ENCODE results near the gene HM13.
"Not testable (repeated sequence)": the region's sequence is repeated elsewhere in the genome, so short reads cannot be mapped to it uniquely, and the experiment has no call there.

Gene HM13

GRCh38 chr20:31500527-31500926, 13.7 kb upstream of the HM13 start:
- no peak for DNase-seq (ENCODE audit: low spot score)

GRCh38 chr20:31502884-31503673, 11.2 kb upstream of the HM13 start:
- DNase-seq (ENCODE audit: low spot score) = peak; percentile 86

GRCh38 chr20:31505903-31506302, 8.3 kb upstream of the HM13 start:
- no peak for DNase-seq (ENCODE audit: low spot score)

- DNase-seq (ENCODE audit: low spot score) = no peak
Observed at GRCh38 chr20:31508517-31509244, 5.6 kb upstream of the HM13 start.

- DNase-seq (ENCODE audit: low spot score) = no peak
Observed at GRCh38 chr20:31515072-31515774, 981 bp downstream of the HM13 start.

GRCh38 chr20:31515775-31516107, 1.5 kb downstream of the HM13 start:
- DNase-seq (ENCODE audit: low spot score) = no peak

- no peak for DNase-seq (ENCODE audit: low spot score)
Observed at GRCh38 chr20:31516166-31516565, 1.9 kb downstream of the HM13 start.

GRCh38 chr20:31516651-31517050, 2.4 kb downstream of the HM13 start:
- no peak for DNase-seq (ENCODE audit: low spot score)

GRCh38 chr20:31517373-31517772, 3.1 kb downstream of the HM13 start:
- peak; percentile 84 for DNase-seq (ENCODE audit: low spot score)

- DNase-seq (ENCODE audit: low spot score) = not testable (repeated sequence)
Observed at GRCh38 chr20:31521267-31521666, 7.0 kb downstream of the HM13 start.

GRCh38 chr20:31522731-31523130, 8.5 kb downstream of the HM13 start:
- DNase-seq (ENCODE audit: low spot score) = no peak

- DNase-seq (ENCODE audit: low spot score) = no peak
Observed at GRCh38 chr20:31523361-31524283, 9.4 kb downstream of the HM13 start.

- no peak for DNase-seq (ENCODE audit: low spot score)
Observed at GRCh38 chr20:31527266-31527665, 13.0 kb downstream of the HM13 start.

- DNase-seq (ENCODE audit: low spot score) = no peak
Observed at GRCh38 chr20:31535298-31535697, 21.1 kb downstream of the HM13 start.

- no peak for DNase-seq (ENCODE audit: low spot score)
Observed at GRCh38 chr20:31536575-31536974, 22.3 kb downstream of the HM13 start.

GRCh38 chr20:31537116-31537871, 23.1 kb downstream of the HM13 start:
- DNase-seq (ENCODE audit: low spot score) = no peak

- DNase-seq (ENCODE audit: low spot score) = no peak
Observed at GRCh38 chr20:31537890-31538289, 23.6 kb downstream of the HM13 start.

- no peak for DNase-seq (ENCODE audit: low spot score)
Observed at GRCh38 chr20:31538326-31538725, 24.1 kb downstream of the HM13 start.

GRCh38 chr20:31539636-31540035, 25.4 kb downstream of the HM13 start:
- not testable (repeated sequence) for DNase-seq (ENCODE audit: low spot score)

- no peak for DNase-seq (ENCODE audit: low spot score)
Observed at GRCh38 chr20:31540406-31540805, 26.2 kb downstream of the HM13 start.

- no peak for DNase-seq (ENCODE audit: low spot score)
Observed at GRCh38 chr20:31542201-31542842, 28.1 kb downstream of the HM13 start.

Data from RKO (cell line).